Measurements from ENCODE around the gene MMP25.

The MMP25 gene

GRCh38 chr16:3017794-3018506 lies 28.4 kb upstream of the MMP25 start, which contains the start of gene CLDN6:
CLDN6 (minus strand) TSS chr16:3018183; CDS start chr16:3016021, 2,162 bp downstream.
- peak; percentile 30 for DNase-seq

- DNase-seq: no peak
Measured at GRCh38 chr16:3019594-3020246, 26.6 kb upstream of the MMP25 start.

- peak; percentile 87 for DNase-seq
Measured at GRCh38 chr16:3020247-3020603, 26.1 kb upstream of the MMP25 start, which contains the start of gene TNFRSF12A. TNFRSF12A (plus strand) TSS chr16:3020368; CDS start chr16:3020398, 30 bp downstream.

- DNase-seq: peak; percentile 95
Measured at GRCh38 chr16:3020604-3021448, 25.5 kb upstream of the MMP25 start.

GRCh38 chr16:3021449-3022207 lies 24.7 kb upstream of the MMP25 start:
- DNase-seq: peak; percentile 99

- peak; percentile 98 for DNase-seq
Measured at GRCh38 chr16:3022208-3022683, 24.1 kb upstream of the MMP25 start.

- peak; percentile 72 for DNase-seq
Measured at GRCh38 chr16:3022684-3023414, 23.5 kb upstream of the MMP25 start.

- DNase-seq: peak; percentile 87
Measured at GRCh38 chr16:3023415-3023668, 23.0 kb upstream of the MMP25 start.

GRCh38 chr16:3023669-3024478 lies 22.5 kb upstream of the MMP25 start, which contains the start of the genes HCFC1R1 and THOC6:
HCFC1R1 (minus strand) TSS chr16:3023942; CDS start chr16:3023941, 1 bp downstream.
THOC6 (plus strand) TSS chr16:3024035; CDS start chr16:3024327, 292 bp downstream.
- DNase-seq: peak; percentile 98

- DNase-seq: no peak
Measured at GRCh38 chr16:3025032-3026002, 21.0 kb upstream of the MMP25 start.

- no peak for DNase-seq
Measured at GRCh38 chr16:3026003-3026378, 20.4 kb upstream of the MMP25 start.

- DNase-seq: no peak
Measured at GRCh38 chr16:3026609-3027488, 19.5 kb upstream of the MMP25 start.

- no peak for DNase-seq
Measured at GRCh38 chr16:3027489-3027795, 18.9 kb upstream of the MMP25 start.

GRCh38 chr16:3027983-3028715 lies 18.2 kb upstream of the MMP25 start:
- DNase-seq: peak; percentile 75

- no peak for DNase-seq
Measured at GRCh38 chr16:3028716-3029319, 17.5 kb upstream of the MMP25 start.

- DNase-seq: peak; percentile 47
Measured at GRCh38 chr16:3029491-3030221, 16.7 kb upstream of the MMP25 start.
